Sigmoid colon (tissue), 4 donors: ENCODE data around the gene NACC2.

Experiments used
- CTCF ChIP-seq, 4 experiments: fragments of 450-650 bp in 3 of 4; fragments of 200-600 bp in 1 of 4; IDR thresholded peaks; one replicate each; pipeline ENCODE4 v1.5.1; 2016 to 2019; ENCODE audit warnings: antibody characterized with exemption in 4 of 4, mild to moderate bottlenecking in 3 of 4, moderate library complexity in 2 of 4
- EP300 ChIP-seq, 4 donors: sonication (generic); formaldehyde crosslinking; IDR thresholded peaks; one replicate each; pipeline ENCODE4 v1.6.1; 2017; ENCODE audit warnings: antibody characterized with exemption in 4 of 4
- POLR2A ChIP-seq, 2 donors: fragments of 450-650 bp; IDR thresholded peaks; one replicate each; pipeline ENCODE4 v1.6.1; 2016; ENCODE audit warnings: antibody characterized with exemption in 2 of 2, mild to moderate bottlenecking in 2 of 2, moderate library complexity in 2 of 2
- POLR2AphosphoS5 ChIP-seq, 4 donors: sonication (generic); formaldehyde crosslinking; IDR thresholded peaks; one replicate each; pipeline ENCODE4 v1.6.1; 2017; ENCODE audit warnings: antibody characterized with exemption in 4 of 4

GRCh38 chr9:136115641-136116359 lies 20.7 kb upstream of the NACC2 start:
- TF ChIP-seq EP300 (IDR thresholded peaks at IDR 0.05) = no peak
- TF ChIP-seq CTCF (IDR thresholded peaks at IDR 0.05) = no peak
- TF ChIP-seq POLR2AphosphoS5 (IDR thresholded peaks at IDR 0.05) = no peak
- TF ChIP-seq POLR2A (IDR thresholded peaks at IDR 0.05) = no peak
